Right forelimb (tissue), 1 donor: ENCODE data around the gene ADAM30.

ENCODE experiments used
- DNase-seq: peaks from one replicate; pipeline ENCODE4 v3.0.0-alpha.2; 2018

ADAM30 gene

DNA sequence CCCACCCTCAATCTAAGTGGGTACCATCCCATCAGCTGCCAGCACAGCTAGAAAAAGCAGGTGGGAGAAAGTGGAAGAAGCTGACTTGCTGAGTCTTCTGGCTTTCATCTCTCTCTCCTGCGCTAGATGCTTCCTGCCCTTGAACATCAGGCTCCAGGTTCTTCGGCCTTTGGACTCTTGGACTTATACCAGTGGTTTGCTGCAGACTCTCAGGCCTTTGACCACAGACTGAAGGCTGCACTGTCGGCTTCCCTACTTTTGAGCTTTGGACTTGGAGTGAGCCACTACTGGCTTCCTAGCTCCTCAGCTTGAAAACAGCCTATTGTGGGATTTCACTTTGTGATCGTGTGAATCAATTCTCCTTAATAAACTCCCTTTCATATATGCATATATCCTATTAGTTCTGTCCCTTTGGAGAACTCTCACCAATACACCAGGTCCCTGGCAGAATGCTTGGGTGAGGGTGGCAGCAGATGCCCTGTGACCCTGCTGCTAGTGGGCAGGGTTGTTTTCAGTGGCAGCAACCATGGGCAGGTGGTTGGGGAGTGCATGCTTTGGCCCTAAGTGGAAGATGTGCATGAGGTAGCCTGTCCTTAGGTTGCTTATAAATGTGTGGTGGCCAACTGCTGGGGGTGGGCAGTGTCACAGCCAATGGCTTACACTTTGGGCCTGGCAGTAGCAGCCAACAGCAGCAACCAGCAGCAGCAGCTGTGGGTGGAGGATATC, 10.8 kb upstream of the ADAM30 start:
- no peak for DNase-seq

- no peak for DNase-seq
These were observed 7.1 kb upstream of the ADAM30 start for GRCh38 chr1:119903443-119903835.

- DNase-seq, result no peak
These were observed 6.6 kb upstream of the ADAM30 start for GRCh38 chr1:119902775-119903442.

- no peak for DNase-seq
These were observed 2.8 kb upstream of the ADAM30 start for GRCh38 chr1:119898981-119899720.

- no peak for DNase-seq
These were observed 2.2 kb upstream of the ADAM30 start for GRCh38 chr1:119898530-119898929.

DNA sequence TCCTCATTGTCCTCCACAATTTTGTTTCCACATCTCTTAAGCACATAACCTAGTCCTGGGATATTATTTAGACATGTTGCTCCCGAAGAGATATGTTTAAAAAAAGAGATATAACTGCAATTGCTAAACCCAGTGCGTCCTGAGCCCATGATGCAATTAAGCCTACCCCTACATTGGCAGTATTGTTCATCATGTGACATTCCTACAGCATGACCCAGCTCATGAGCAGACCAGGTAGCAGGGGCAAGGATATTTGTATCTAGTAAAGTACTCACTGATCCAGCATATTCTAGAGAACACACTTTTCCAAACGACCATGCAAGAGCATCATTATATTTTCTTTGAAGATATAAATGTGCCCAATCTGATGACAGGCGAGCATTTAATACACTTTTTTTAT, 1.2 kb downstream of the ADAM30 start:
- DNase-seq, result no peak

DNA sequence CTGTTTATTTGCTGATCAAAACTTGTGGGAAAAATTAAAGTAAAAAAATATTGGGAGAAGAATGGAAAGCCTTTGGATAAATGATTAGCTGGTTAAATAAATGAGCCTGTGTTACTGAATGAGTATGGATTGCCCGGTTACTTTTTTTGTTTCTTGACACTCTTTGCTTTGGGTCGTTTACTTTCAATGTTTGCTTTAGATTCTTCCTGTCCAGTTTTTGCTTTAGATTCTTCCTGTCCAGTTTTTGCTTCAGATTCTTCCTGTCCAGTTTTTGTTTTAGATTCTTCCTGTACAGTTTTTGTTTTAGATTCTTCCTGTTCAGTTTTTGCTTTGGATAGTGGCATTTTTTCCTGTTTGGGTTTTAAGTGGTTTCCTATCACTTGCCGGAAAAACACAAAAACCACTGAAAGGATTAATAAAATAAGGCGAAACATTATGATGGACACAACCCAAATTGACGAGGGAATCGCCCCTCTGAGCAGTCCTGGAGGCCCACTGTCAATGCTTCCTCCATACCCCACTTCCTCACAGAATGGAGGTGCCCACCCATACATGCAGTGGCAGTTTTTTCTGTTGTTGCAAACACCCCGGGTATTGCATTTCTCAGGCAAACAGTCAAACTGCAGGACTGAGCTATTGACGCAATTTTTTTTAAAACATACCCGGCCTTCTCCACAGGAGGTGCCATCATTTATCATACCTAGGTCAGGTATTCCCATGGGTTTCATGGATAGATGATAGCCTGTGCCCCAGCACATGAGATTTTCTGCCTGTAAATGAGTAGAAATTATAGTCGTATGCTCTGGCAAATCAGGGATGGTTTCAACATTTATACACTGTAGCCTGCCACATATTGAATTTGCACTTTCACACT, 2.3 kb downstream of the ADAM30 start:
- no peak for DNase-seq

GRCh38 chr1:119893238-119893791, 3.0 kb downstream of the ADAM30 start:
- no peak for DNase-seq

GRCh38 chr1:119891386-119891785, 4.9 kb downstream of the ADAM30 start:
- DNase-seq, result no peak

DNA sequence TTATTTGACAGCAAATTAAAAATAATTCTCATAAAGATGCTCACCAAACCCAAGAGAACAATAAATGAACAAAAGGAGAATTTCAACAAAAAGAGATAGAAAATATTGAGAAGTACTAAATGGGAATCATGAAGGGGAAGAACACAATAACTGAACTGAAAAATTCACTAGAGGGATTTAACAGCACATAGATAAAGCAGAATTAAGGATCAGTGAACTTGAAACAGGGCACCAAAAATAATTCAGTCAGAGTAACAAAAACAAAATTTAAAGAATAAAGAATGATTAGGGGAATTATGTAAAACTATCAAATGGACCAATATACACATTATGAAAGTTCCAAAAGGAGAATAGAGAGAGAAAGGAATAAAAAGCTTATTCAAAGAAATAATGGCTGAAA, 7.8 kb downstream of the ADAM30 start:
- no peak for DNase-seq

GRCh38 chr1:119887427-119887826, 8.9 kb downstream of the ADAM30 start:
- no peak for DNase-seq

DNA sequence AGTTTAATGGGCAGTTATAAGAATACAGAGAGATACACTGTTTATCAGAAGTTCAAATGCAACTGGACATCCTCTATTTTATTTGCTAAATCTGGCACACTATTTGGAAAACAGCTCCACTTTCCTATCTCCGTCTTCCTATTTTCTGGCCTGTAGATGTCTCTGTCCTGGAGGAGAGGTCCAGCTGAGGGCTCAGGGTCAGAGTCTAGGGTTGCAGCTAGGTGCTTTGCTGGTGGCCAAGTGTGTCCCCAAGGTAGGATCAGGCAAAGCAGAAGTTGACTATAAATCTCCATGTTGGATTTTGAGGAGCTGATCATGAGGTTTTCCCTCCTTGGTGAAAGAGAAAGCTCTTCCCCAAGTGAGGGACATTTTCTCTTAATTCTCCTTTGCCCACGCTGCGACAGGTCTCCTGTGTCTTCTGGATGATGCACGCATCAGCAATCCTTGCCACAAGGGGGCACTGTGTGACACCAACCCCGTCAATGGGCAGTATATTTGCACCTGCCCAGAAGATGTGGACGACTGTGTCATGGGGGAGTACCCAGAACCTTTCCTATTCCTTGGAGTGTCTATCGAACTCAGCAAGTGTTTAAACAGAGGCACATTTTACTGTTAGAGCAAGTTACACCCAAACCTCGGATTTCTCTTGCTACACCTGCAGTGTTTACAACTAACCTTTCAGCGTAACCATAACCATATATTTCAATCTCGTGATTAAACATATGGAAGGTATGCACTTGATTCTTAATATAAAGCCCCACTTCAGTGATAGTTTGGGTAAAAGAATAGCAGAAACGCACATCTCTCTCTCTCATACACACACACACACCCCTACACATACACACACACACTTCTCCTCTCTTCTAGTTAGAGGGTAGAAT, 10.2 kb downstream of the ADAM30 start:
- no peak for DNase-seq

GRCh38 chr1:119884711-119885110, 11.6 kb downstream of the ADAM30 start:
- no peak for DNase-seq

GRCh38 chr1:119883826-119884225, 12.5 kb downstream of the ADAM30 start:
- no peak for DNase-seq

DNA sequence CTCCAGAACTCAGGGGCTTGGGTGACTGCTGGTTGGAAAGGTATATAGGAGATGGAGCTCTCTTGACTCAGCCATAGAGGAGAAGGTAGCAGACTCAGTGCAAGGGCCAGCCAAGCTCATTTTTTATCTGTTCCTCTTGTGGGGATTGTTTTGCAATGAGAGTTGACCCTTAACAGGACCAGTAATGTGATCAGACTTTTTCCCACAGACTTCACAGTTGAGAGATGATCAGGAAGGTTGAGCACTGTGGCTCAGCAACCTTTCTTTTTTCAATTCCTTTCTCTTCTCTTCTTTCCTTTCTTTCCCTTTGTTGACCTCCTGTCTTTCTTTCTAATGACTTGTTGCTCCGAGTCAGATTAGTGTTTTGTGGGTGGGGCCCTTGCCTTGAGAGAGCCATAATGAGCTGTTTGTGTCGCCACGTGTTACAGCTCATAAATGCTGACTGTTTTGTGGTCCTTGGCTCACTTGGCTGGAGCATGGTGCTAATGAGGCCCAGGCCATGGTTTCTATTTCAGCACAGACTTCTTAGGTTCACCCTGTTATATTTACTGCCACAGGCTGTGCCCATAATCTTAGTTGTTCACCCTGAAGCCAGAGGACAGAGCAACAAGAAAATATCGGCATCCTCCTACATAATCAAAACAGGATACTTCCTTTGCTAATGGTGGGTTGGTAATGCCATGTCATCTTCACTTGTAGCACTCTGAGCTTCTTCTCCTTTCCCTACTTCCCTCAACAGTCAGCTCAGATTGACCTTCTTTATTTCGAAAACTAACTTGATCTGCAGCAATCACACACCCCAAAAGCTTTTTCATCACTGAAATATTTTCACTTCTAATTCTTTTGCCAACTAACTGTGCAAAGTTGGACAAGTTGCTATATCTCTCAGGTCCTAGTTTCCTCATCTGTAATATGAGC, 13.9 kb downstream of the ADAM30 start:
- no peak for DNase-seq

DNA sequence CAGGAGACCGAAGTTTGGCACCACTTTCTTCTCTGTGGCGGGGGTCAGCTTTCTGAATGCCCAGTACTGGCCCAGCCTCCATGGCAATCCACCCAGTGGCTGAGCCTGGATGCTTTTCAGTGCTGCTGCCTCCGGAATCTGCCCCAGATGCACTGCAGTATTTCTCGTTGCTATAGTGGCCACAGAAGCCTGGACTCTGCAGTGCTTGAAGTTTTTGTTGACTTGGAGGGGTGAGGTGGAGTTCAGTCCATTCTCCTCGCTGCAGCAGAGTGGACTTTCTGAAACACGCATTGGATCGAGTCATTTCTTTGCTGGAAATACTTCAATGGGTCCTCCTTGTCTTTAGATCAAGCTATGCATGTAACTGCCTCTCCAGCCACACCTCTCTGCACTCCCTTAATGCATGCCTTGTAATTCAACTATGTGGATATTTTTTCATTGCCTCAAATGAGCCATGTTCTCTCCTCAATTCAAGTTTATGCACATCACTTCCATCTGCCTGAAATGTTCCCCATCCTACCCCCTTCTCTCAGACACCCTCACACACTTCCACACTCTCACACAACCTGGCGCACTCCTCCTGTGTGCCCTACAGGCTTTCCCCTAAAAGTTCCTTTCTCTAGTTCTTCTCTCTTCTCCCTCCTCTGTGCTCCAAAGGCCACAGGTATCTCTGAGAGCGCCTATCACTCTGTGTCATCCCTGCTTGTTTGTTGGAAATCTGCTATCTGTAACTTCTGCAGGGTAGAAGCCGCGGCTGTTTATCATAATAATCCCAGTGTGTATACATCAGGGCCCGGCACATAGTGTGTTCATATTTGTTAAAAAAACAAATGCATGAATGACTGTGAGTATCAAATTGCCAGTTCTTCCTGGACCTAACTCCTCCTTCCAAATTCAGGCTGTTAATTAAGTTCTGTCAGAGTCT, 16.5 kb downstream of the ADAM30 start:
- no peak for DNase-seq

DNA sequence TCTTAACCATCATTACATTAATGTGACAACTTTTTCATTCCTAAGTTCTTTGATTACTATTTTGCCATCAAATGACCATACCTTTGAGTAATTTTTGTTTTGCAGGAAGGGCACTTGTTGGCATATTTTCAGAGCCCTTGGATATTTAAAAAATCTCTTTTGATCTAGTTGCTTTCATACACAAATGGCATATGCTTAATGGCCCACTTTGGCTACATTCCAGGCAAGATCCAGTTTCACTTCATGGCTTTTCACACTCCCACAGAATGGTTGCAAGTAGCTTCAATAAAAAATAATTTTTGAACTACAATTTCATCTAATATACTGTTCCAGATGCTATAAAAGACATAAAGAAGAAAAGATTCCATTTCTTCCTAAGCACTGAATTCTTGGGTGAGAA, 18.1 kb downstream of the ADAM30 start:
- DNase-seq, result no peak

DNA sequence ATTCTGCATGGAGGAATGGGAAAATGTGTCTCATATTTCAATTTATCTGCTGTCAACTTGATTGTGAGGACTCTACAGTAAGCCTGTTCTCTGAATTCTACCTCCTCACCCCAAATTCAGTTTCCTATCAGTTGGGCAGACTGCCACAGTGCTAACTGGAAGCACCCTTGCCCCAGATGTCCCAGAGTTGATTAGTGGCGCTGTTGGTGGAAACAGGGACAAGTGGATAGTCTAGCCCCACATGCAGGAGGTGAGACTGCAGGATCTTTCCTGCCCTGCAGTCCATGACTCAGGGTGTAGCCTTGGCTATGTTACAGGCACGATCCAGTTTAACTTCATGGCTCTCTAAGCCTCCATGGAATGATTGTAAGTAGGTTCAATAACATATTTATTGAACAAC, 22.1 kb downstream of the ADAM30 start:
- no peak for DNase-seq
